ENCODE results near the gene ADORA1. TPM values are rescaled to one million over a fixed set of nuclear protein-coding genes. Genes with fewer than 3 reads are reported as not detected.

Gene ADORA1
- total and polyA plus RNA-seq, 4 donors = 0.33 to 1.1 (median 0.37) TPM

DNA sequence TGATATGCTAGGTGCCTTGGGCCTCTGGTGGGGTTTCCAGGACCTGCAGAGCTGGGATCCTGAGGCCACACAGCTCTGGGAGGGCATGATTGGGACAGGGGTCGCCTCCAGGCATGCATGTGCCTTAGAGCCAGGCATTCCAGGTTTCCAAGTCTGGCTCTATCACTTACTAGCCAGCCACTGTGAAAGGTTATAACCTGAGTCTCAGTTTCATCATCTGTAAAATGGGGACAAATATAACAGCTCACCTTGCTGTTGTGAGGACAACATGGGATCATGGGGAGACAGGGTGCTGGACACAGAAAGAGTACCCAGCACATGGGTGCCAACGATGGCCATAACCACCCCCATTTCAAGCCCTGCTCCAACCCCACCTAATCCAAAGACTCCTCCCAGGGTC is 56.3 kb downstream of the ADORA1 start:
- 89% methylated on average over 2 of the region's 2 CpGs for WGBS
- no peak for DNase-seq (ENCODE audit: low spot score)
- H3K4me3 ChIP-seq (ENCODE audit: low read depth in 1 of 3, low read length in 3 of 3) = no peak overlapping the region

GRCh38 chr1:203184467-203184866 is 56.9 kb downstream of the ADORA1 start:
- peaks cover 0 to 8% (median 2%) of the 10 kb centered on the region in 4 donors for H3K4me1 ChIP-seq (ENCODE audit: control insufficient read depth in 4 of 4, insufficient read depth in 4 of 4, low read length in 3 of 4)
- TF ChIP-seq TAF1 (conservative IDR thresholded peaks at IDR 0.05) (no peak), SP1 (IDR thresholded peaks at IDR 0.05) (no peak), FOXA2 (IDR thresholded peaks at IDR 0.05) (no peak), NR2F2 (IDR thresholded peaks at IDR 0.05) (no peak), EGR1 (IDR thresholded peaks at IDR 0.05; ENCODE audit: low read depth in 2 of 2) (no peak), HNF4G (IDR thresholded peaks at IDR 0.05) (no peak), HNF4A (conservative IDR thresholded peaks at IDR 0.05) (no peak), RXRA (IDR thresholded peaks at IDR 0.05) (no peak), REST (IDR thresholded peaks at IDR 0.05) (no peak)
- no peak overlapping the region for H3K27ac ChIP-seq (ENCODE audit: low read depth in 1 of 2, low read length in 2 of 2)
- no peaks in the 10 kb centered on the region for H3K36me3 ChIP-seq (ENCODE audit: control insufficient read depth in 4 of 4, insufficient read depth in 3 of 4, low read depth in 1 of 4, low read length in 3 of 4)
- H3K4me3 ChIP-seq (ENCODE audit: low read depth in 1 of 3, low read length in 3 of 3) = no peak overlapping the region
- no peaks in the 10 kb centered on the region for H3K27me3 ChIP-seq (ENCODE audit: control insufficient read depth in 4 of 4, insufficient read depth in 4 of 4, low read length in 3 of 4)
- 91% methylated on average over 4 of the region's 4 CpGs for WGBS
- DNase-seq (ENCODE audit: low spot score) = no peak
- H3K9ac ChIP-seq (ENCODE audit: low read depth in 1 of 2, low read length in 2 of 2) = no peak overlapping the region
- H3K9me3 ChIP-seq (ENCODE audit: control insufficient read depth in 4 of 4, low read length in 3 of 4) = no peaks in the 10 kb centered on the region

More for the DNA sequence above, 56.3 kb downstream of the ADORA1 start:
- no peaks in the 10 kb centered on the region for H3K9me3 ChIP-seq (ENCODE audit: control insufficient read depth in 4 of 4, low read length in 3 of 4)
- no peaks in the 10 kb centered on the region for H3K27me3 ChIP-seq (ENCODE audit: control insufficient read depth in 4 of 4, insufficient read depth in 4 of 4, low read length in 3 of 4)
- H3K9ac ChIP-seq (ENCODE audit: low read depth in 1 of 2, low read length in 2 of 2) = no peak overlapping the region
- no peaks in the 10 kb centered on the region for H3K36me3 ChIP-seq (ENCODE audit: control insufficient read depth in 4 of 4, insufficient read depth in 3 of 4, low read depth in 1 of 4, low read length in 3 of 4)
- no peak for TF ChIP-seq REST (IDR thresholded peaks at IDR 0.05)
- no peak for TF ChIP-seq FOXA1 (IDR thresholded peaks at IDR 0.05)
- peaks cover 0 to 8% (median 2%) of the 10 kb centered on the region in 4 donors for H3K4me1 ChIP-seq (ENCODE audit: control insufficient read depth in 4 of 4, insufficient read depth in 4 of 4, low read length in 3 of 4)
- H3K27ac ChIP-seq (ENCODE audit: low read depth in 1 of 2, low read length in 2 of 2) = no peak overlapping the region

- Histone ChIP-seq H3K4me1 (ENCODE audit: control insufficient read depth in 4 of 4, insufficient read depth in 4 of 4, low read length in 3 of 4) (peaks cover 0 to 8% (median 2%) of the 10 kb centered on the region in 4 donors), H3K9ac (ENCODE audit: low read depth in 1 of 2, low read length in 2 of 2) (no peak overlapping the region), H3K4me3 (ENCODE audit: low read depth in 1 of 3, low read length in 3 of 3) (no peak overlapping the region), H3K27ac (ENCODE audit: low read depth in 1 of 2, low read length in 2 of 2) (no peak overlapping the region), H3K27me3 (ENCODE audit: control insufficient read depth in 4 of 4, insufficient read depth in 4 of 4, low read length in 3 of 4) (no peaks in the 10 kb centered on the region), H3K9me3 (ENCODE audit: control insufficient read depth in 4 of 4, low read length in 3 of 4) (no peaks in the 10 kb centered on the region), H3K36me3 (ENCODE audit: control insufficient read depth in 4 of 4, insufficient read depth in 3 of 4, low read depth in 1 of 4, low read length in 3 of 4) (no peaks in the 10 kb centered on the region)
- WGBS = 93% methylated on average over 10 of the region's 10 CpGs
- no peak for DNase-seq (ENCODE audit: low spot score)
- TF ChIP-seq HNF4A (conservative IDR thresholded peaks at IDR 0.05) = no peak
- TF ChIP-seq REST (IDR thresholded peaks at IDR 0.05) = no peak
- TF ChIP-seq FOXA1 (IDR thresholded peaks at IDR 0.05) = no peak
- no peak for TF ChIP-seq FOXA2 (IDR thresholded peaks at IDR 0.05)
- no peak for TF ChIP-seq RXRA (IDR thresholded peaks at IDR 0.05)
- TF ChIP-seq, protein P1, sequence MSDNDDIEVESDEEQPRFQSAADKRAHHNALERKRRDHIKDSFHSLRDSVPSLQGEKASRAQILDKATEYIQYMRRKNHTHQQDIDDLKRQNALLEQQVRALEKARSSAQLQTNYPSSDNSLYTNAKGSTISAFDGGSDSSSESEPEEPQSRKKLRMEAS (IDR thresholded peaks at IDR 0.05) = no peak
- TF ChIP-seq NR2F2 (IDR thresholded peaks at IDR 0.05) = no peak
- TF ChIP-seq JUND (IDR thresholded peaks at IDR 0.05) = no peak
- no peak for TF ChIP-seq TAF1 (conservative IDR thresholded peaks at IDR 0.05)
- no peak for TF ChIP-seq ZBTB33 (IDR thresholded peaks at IDR 0.05)
- no peak for TF ChIP-seq SP1 (IDR thresholded peaks at IDR 0.05)
- no peak for TF ChIP-seq EGR1 (IDR thresholded peaks at IDR 0.05; ENCODE audit: low read depth in 2 of 2)
- TF ChIP-seq RAD21 (IDR thresholded peaks at IDR 0.05) = no peak
Measured at GRCh38 chr1:203185061-203185461, 57.5 kb downstream of the ADORA1 start.
